HCEC 1CT (cell line): ENCODE results near the gene FANCI.

Experiments used
- DNase-seq: peaks from one replicate; pipeline ENCODE4 v3.0.0-alpha.2; 2017

Gene FANCI

DNA sequence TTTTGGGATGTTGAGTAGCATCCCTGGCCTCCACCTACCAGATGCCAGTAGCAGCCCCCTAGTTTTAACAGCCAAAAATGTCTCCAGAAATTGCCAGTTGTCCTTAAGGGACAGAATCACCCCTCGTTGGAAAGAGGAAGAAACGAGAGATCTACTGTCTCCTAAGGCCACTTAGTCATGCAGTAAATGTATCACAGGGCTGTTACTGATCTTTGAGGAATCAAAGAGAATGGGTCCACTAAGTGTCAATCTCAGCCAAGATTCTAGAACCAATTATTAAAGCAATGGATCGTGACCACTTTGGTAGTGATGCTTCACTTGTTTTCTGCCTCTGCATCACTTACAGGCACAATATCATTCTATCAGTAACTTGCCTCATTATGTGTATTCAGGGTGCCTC lies 64.5 kb downstream of the FANCI start:
- no peak for DNase-seq

DNA sequence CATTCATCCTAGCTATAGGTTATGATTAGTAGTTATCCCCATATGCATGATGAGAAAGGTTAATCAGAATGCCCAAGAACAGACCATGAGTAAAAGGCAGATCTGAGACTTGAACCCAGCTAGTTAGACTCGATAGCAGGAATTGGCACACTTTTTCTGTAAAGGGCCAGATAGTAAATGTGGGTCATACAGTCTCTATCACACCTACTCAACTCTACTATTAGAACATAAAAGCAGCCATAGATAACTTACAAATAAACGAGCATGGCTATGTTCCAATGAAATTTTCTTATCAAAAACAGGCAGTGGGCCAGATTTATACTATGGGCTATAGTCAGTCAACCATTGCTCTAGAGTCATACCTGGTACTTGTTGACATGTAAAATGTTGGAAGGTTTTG lies 66.2 kb downstream of the FANCI start:
- no peak for DNase-seq

DNA sequence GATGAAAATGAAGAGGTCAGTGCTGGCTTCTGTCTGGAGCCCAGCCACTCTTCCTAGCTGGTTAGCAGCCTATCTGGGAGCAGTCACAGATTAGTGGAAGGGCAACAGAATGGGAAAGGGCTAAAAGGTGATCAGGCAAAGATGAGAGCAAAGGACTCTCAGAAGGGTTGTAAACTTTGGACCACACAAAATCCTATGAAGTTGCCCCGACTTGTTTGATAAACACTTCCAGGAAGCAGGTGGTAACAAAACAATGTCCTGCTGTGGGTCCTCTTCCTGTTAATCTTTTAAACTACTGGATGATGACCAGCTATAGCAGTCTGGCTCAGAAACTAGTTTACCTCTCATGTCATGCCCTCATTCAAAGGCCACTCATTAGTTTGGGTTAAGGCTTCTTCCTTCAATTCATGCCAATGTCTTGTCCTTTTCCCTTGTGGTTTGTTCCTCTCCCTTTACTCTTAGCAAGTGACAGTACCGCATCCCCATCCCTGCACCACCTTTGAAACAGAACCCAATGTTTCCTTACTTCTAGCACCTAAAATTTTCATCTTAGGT lies 71.7 kb downstream of the FANCI start:
- no peak for DNase-seq

DNA sequence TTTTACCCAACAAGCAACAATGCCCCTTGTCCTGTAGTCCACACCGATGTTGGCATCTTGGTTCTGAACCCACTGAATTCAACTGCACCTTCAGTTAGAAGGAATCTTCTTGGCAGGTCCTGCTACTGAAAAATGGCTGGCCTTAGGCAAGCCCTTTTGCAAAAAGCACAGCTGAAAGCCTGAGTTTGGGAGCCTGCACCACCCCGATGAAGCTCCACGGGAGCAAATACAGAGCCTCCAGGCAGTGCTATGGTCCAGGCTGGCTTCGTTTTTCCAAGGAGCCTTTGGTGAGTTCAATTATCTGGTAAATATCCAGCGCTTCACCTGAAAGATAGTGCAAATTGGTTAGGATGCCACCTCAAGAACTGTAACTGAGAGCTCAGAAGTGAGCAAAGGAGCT lies 72.7 kb downstream of the FANCI start:
- DNase-seq: no peak

DNA sequence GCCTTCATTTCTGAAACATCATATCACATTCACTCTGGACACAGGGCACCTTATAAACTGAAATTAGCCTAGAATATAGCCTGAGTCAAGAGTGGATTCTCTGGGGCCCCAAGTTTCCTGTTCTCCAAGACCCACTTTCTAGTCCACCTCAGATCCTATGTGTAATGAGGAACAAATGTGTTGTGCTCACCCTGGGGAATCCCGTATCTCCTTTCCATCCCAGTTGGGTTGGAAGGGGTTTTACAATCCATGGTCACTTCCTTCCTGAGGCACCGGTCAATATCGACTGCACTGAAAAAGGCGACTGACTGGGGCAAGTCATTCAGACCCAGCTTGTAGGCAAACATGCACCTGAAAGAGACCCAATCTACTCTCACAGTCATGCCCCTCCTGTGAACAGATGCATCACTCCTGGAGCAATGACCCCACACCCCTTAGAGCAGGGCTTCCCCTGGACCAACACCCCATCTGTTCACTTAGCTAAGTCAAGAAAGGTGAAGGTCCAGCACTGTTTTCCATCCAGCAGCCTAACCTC lies 73.5 kb downstream of the FANCI start:
- no peak for DNase-seq

DNA sequence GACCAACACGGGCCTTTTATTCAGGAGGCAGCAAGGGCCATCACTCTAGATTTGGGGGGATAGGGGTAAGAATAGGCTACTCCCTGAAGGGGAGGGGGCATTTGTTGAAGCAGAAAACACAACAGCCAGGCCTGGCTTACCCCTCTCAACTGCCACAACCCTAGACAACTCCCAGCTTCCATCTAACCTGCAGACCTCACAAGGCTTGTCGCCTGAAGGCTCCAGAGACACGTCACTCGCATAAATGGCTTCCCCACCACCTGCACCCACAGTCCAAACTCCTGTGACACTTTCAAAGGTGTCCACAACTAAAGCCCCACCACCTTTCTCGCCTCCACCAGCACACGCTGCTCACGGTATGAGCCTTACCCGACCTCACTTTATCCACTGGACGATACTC lies 75.9 kb downstream of the FANCI start:
- no peak for DNase-seq

DNA sequence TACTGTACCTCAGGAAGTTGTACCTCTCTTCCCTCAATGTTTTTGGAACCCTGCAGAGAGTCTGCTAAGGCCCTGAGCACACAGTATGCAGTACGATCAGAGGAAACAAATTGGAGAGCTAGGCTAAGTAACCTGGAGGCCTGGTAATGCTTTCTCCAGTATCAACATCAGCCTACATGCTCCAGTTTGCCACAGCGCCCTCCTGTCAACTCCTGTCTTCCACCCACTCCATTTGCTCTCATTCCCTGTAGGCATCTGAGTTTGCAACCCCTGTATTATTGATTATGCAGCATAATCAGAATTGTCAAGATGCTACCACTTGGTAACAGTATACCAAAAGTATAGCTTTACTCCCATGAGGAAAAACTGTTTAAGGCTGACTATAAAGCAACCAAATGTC lies 76.4 kb downstream of the FANCI start:
- no peak for DNase-seq

DNA sequence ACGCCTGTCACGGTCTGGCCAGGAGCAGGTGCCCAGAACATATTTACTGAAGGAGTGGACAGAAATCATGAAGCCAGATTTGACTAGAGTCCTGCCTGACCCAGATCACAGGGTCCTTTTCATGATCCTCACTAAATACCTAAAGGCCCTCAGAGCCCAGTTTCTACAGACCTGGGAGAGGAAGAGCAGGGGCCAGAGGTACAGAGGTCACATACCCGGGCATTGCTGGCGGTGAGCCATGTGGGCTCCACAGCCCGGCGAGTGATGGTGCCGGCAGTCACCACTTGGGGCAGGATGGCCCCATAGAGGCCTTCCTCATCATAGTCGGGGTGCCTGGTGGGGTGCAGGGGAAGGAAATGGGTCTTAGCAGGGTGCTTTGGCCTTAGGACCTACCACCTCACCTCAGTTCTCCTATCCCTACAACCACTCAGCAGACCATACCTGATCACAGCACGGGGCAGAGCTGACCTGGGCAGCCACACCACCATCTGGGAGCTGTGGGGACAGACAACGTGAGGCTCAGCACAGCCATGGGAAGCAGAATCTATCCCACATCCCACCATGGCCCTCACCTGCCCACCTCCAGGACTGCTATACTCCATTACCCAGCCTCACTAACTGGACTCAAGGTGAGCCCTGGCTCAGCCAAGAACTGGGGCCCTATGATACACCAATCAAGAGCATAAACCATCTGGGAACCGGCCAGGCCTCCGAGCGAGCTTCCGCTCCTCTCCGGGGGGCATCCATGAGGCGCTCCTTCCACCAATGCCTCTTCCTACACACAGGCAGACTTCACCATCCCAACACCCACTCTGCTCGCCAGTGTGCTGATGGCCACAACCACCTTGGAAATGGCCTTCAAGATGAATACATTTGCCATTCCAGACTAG lies 78.0 kb downstream of the FANCI start:
- DNase-seq: no peak

DNA sequence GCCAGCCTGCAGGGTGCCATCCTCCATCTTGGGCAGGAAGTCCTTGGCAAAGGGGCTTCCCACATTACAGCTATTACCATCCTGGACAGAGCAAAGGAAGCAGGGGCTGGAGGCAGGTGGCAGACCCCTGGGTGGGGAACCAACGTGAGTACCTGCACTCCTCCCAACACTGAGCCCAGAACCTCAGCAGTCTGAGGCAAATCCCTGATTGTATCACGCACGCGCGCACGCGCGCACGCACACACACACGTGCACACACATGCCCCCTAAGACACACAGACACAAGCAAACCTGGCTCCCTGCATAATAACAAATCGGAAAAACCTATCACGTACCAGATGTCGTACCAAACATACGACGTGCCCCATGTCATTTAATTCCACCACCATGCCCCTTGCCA lies 79.0 kb downstream of the FANCI start:
- DNase-seq: no peak

DNA sequence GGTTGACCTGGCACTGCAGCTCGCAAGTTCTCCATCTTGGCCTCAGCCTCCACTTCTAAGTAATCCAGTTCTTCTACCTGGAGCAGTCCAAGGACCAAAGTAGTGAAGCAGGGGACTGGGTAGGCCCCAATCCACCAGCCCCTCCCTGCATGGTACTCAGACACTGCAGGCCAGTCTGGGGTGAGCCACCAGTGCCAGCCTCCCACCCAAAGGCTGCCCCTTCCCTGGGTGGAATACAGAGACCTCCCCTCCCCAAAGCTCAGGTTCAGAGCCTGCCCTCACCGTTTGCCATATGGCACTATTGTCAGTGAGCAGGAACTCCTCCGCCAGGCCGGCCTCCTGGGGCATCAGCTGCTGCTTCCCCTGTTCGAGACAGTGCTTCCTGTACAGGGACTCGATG lies 80.0 kb downstream of the FANCI start:
- no peak for DNase-seq

DNA sequence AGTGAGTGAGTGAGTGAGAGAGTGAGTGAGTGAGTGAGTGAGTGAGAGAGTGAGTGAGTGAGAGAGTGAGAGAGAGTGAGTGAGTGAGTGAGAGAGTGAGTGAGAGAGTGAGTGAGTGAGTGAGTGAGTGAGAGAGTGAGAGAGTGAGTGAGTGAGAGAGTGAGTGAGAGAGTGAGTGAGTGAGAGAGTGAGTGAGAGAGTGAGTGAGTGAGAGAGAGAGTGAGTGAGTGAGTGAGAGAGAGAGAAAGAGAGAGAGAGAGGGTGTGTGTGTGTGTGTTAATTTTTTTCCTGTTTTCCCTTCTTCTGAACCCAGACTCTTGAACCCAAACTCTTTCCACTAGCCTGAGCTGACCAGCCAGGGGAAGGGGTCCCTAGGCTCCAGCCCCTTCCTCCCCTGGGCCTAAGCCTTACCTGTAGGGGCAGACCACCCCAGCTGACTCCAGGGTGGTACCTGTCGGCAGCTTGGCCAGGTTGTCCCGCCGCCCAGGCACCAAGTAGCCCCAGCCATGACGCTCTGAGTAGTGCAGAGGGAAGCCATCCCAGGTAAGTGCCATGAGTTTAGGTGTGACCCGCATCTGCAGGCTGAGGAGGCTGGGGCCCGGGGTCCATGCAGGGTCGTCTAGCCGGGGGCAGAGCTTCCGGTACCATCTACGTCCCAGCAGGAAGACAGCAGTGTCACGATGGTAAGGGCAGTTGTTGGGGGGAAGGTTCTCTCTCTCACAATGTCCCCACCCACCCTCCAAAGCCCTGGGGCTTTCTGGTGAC lies 81.4 kb downstream of the FANCI start:
- DNase-seq: no peak

DNA sequence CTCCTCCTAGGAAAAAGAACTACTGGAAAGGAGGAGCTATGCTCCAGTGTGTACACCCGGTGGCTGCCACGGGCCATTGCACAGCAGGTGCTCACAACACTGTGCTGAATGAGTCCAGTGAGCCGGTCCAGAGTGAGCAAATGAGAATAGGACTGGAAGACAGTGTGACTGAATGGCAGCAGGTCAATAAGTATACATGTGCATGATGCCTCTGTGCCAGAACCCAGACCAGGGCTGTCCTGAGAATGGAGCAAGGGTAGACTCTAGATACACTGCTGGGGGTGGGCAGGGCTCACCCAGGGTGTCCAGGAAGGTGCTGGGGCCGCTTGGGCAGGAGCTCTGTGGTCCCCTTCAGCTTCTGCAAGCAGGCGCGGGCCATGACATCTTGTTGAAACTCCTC lies 82.5 kb downstream of the FANCI start:
- DNase-seq: no peak

DNA sequence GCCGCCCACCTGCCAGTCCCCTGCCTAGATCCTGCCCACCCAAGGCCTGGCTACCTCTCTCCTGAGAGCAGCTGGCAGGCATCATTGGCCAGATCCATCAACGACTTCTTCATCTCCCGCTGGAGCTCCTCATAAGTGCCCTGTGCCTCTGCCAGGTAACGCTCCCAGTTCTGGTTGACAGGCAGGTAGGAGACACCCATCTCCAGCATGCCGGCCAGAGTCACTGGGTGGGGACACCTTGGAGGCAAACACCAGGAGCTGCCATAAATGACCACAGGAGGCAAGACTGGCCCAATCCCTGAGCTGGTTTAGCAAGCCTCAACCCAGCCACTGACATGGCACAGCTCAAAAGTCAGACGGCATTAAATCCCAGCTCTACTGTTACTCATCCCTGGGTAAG lies 83.3 kb downstream of the FANCI start:
- DNase-seq: no peak

DNA sequence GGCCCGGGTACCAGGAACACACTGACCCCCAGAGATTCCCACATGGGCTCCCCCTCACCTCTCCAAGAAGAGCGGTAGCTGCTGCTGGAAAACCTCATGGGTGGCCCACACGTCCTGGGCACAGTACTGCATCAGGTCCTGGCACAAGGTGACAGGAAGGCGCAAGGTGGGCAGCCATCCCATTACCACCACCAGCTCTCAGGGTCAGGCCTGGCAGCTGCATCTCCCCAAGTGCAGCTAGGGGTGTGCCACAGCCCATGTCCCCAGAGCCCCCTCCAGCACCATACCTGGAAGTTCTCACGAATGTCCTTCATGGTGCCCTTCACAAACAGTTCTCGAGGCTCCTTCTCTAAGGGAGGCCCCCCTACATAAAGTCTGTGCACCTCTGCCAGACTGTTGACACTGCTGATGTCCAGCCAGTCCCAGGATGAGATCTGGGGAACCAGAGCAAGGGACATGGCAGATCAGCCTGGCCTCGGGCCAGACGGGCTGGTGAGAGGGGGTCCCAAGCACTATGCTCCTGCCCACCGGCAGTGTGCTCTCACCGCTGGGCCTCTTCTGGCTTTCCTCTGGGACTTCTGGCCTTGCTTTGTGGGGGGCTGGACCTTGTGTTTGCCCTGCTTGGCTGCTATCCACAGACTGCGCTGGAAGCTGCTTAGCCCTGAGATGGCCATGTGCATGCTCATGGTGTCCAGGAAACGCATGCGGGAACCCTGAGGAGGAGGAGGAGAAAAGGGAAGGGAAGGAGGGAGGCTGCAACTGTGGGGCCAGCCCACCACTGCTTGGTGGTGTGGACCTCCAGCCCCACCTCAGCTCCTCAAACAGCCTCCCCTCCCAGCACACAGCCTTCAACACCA lies 84.8 kb downstream of the FANCI start:
- DNase-seq: no peak

DNA sequence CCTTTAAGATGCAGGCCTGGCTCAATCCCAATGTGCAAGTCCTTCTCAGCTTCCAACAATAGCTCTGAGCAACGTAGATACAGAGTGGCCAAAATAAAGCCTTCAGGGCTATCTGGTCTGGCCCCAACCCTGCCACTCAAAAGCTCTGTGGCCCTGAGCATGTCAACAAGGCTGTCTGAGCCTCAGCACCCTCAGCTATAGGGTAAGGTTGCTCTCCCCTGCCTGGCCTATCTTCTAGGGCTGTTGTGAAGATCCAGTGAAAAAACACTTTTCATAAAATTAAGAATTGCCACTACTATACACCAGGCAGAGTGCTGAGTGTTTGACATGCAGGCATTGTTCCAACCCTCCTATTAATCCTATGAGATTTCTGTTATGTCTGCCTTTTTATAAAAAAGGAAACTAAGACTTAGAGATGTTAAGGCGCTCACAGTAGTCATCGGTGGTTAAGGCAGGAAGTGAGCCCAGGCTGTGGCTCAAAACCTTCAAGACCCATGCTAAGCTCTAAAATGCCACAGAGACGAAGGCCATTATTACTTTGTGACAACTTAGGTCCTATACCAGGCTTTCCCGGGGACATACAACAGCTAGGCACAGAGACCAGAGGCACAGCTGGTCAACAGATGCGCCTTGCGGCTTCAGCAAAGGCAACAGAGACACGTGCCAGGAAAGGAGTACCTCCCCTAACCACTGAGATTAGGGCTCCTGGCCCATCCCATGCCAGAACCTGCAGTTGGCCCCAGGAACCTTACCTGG lies 85.7 kb downstream of the FANCI start:
- DNase-seq: no peak

DNA sequence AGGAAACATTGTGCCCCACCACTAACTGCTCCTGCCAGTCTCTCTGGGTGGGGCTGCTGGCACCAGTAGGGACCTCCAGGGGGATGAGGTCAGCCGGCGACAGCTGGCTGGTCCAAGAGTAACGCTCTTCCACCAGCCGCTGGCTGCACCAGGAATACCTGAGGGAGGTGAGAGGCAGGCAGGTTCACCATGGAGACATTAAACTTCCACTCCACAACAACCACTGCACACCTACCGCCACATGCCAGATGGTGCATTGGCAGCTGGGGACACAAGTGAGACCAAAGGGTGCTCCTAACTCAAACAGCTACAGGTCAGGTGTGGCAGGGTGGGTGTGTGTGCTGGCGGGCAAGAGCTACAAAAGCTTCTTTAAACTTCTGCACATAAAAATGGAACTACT lies 86.3 kb downstream of the FANCI start:
- DNase-seq: no peak

DNA sequence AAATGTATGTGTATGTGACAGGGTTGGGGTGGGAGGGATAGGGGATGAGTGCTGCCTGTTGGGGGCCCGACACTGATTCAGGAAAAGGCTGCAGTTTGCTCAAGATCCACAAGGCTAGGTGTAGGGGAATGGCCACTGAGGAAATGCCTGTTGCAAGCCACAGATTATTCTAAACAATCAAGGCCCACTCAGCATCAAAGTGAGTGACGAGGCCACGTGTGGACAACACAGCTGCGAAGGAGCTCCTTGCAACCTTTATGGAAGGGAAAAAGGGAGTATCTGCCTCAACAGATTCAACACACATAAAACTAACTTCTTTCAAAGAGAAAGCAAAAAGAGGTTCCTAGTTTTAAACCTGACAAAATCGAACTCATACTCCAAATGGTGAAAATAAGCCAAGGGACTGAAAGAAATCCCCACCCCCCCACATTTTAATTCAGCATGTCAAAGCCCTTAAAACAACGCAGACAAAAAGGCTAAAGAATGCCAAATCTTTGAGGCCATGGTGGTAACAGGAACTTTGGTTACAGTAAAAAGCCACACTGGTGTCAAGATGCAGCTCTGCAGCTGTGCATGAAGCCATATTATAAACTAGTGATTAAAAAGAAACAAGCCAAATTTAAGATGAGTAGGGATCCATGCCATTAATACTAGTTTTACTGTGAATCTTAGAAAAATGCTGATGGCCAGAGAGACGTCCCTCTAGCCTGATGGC lies 87.3 kb downstream of the FANCI start:
- DNase-seq: no peak

DNA sequence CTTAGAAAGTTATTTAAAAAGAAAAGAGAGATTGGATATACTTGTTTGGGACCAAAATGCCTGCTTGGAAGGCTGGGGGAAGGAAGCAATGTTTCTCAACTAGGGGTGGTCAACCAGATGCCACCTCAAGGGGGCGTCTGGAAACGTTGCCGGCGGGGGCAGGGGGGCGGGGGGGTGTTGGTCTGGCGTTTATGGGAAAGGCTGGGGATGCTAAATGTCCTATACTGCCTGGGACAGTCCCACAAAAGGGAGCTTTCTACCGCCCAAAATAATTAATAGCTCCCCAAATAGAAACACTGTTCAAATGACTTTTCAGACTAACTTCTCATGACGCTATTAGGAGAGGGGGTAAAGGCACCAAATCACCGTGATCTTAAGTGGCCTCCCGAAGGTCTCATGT lies 88.7 kb downstream of the FANCI start:
- peak; percentile 27 for DNase-seq

DNA sequence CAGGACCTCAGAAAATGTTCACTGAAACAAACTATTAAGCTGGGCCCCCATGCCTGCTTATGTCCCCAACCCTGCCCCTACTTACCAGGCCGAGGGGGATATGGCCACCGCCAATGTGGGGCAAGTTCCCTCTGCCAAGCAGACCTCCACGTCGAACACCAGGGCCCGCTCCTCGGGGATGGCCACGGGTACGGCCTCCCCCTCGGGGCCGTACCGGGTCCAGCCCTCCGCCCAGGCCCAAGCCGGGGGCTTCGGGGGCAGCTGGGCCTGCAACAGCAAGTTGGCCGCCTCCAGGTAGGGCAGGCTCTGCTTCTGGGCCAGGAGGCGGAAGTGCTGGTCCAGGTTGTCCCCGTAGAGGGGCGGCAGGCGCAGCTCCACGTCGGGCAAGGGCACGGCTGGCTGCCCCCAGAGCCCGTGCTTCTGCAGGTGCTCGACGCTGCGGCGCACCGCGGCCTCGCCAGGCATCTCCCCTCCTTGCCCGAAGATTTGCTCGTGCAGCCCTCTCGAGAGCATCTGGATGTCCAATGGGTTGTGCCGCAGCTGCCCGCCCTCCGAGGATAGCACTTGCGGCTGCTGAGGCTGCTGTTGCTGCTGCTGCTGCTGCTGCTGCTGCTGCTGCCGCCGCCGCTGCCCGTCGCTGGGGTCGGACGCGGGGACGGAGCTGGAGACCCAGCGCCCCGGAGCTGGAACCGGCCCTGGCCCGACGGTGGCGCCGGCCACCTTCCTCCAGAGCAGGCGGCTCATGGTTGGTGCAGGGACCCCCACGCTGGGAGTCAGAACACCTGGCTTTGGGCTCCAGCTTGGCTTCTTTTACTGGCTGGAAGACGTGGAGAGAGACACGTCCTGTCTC lies 89.5 kb downstream of the FANCI start:
- DNase-seq: no peak

DNA sequence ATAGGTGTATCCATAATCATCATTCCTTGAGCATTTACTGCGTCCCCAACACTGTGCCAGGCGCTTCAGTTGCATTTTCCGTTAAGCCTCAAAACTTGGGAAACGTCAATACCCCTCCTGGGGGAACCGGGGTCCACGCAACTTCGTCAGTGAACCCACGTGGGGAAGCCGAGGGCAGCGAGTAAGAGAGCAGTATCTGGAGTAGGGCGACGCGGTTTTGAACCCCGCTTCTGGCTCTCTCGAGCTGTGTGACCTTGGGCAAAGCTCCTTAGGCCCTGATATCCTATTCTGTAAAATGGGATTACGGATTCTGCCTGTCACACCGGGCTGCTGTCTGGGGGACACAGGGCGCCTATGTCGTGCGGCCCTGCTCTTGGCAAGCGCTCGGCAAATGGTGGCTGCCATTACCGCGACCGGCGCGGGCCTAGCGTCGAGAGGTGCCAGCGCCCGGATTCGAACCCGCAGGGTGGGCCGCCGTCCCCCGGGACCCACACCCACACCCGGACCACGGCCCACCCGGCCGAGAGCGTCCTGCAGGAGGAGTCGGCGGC lies 90.3 kb downstream of the FANCI start:
- no peak for DNase-seq
